Right ventricle myocardium superior (tissue), 1 donor: ENCODE measurements around the gene STX5. TPM values are rescaled to one million over a fixed set of nuclear protein-coding genes. Genes with fewer than 3 reads are reported as not detected.
"Not testable (repeated sequence)": the region's sequence is repeated elsewhere in the genome, so short reads cannot be mapped to it uniquely, and the experiment has no call there.

ENCODE experiments used
- ATAC-seq: fragments of 200-7000 bp; cut with Tn5 transposase; one replicate; pipeline ENCODE4 v1.9.1; 2020; ENCODE audit warnings: mild to moderate bottlenecking; ENCODE audit not compliant: poor library complexity
- DNase-seq: peaks from one replicate; pipeline ENCODE4 v3.0.0-alpha.2; 2020
- intact Hi-C: fragments of 100-400 bp; cut with DNase I; formaldehyde crosslinking; loops from one replicate; pipeline ENCODE4 v1.11.2; 2022
- total RNA-seq: library from RNA; stranded (reverse); fragmentation: NEBNext Ultra II Directional; extraction: Animal tissue kit (Norgen Biotek cat#: 25700); gene quantifications from one replicate; pipeline ENCODE4 v1.2.1, GENCODE V29; 2021
- donor health status: DM: no; HTN: yes; CAD: no; lungs with severe emphysema.

Gene STX5
- total RNA-seq, 1 donor from 2014 or later: 15.7 TPM

- peak; percentile 98 for ATAC-seq
- peak; percentile 96 for DNase-seq
- intact Hi-C loops: no loop called here
Measured at GRCh38 chr11:62855571-62856332, 23.9 kb upstream of the STX5 start.

- ATAC-seq: no peak
- no peak for DNase-seq
- intact Hi-C loops: no loop called here
Measured at GRCh38 chr11:62854825-62855570, 23.1 kb upstream of the STX5 start.

- no peak for ATAC-seq
- DNase-seq: no peak
- intact Hi-C loops: no loop called here
Measured at GRCh38 chr11:62854013-62854824, 22.4 kb upstream of the STX5 start.

GRCh38 chr11:62853279-62853965 is 21.6 kb upstream of the STX5 start:
- no peak for ATAC-seq
- no peak for DNase-seq
- intact Hi-C loops: no loop called here

- no peak for ATAC-seq
- no peak for DNase-seq
- intact Hi-C loops: no loop called here
Measured at GRCh38 chr11:62852523-62853188, 20.8 kb upstream of the STX5 start.

GRCh38 chr11:62851807-62852522 is 20.1 kb upstream of the STX5 start:
- intact Hi-C loops: no loop called here
- ATAC-seq (no peak), DNase-seq (no peak)

- DNase-seq (no peak), ATAC-seq (no peak)
- intact Hi-C loops: no loop called here
Measured at GRCh38 chr11:62850911-62851806, 19.3 kb upstream of the STX5 start.

GRCh38 chr11:62847767-62848314 is 16.0 kb upstream of the STX5 start:
- ATAC-seq (no peak), DNase-seq (no peak)
- intact Hi-C loops: no loop called here

- no peak for DNase-seq
- ATAC-seq: no peak
- intact Hi-C loops: no loop called here
Measured at GRCh38 chr11:62846177-62846576, 14.3 kb upstream of the STX5 start.

GRCh38 chr11:62844154-62844553 is 12.3 kb upstream of the STX5 start:
- DNase-seq (no peak), ATAC-seq (no peak)
- intact Hi-C loops: no loop called here

- intact Hi-C loops: no loop called here
- no peak for DNase-seq
- no peak for ATAC-seq
Measured at GRCh38 chr11:62843466-62843865, 11.6 kb upstream of the STX5 start.

GRCh38 chr11:62842891-62843290 is 11.0 kb upstream of the STX5 start:
- DNase-seq, intact Hi-C loops, ATAC-seq: not testable (repeated sequence)

GRCh38 chr11:62842171-62842741 is 10.4 kb upstream of the STX5 start:
- ATAC-seq (no peak), DNase-seq (peak; percentile 53)

GRCh38 chr11:62841361-62842170 is 9.7 kb upstream of the STX5 start:
- DNase-seq: peak; percentile 84
- peak; percentile 75 for ATAC-seq
- intact Hi-C loops: no loop called here

More at GRCh38 chr11:62842171-62842741, 10.4 kb upstream of the STX5 start:
- intact Hi-C loops: no loop called here

GRCh38 chr11:62840721-62841360 is 9.0 kb upstream of the STX5 start:
- intact Hi-C loops: not testable (repeated sequence)
- peak; percentile 81 for DNase-seq

More at GRCh38 chr11:62840721-62841360, 9.0 kb upstream of the STX5 start:
- ATAC-seq: peak; percentile 14
